Body of pancreas (tissue), 4 donors: ENCODE data around the gene FBLN2. TPM values are rescaled to one million over a fixed set of nuclear protein-coding genes. Genes with fewer than 3 reads are reported as not detected.

Source experiments
- ATAC-seq: fragments of 150-250 bp; one replicate; pipeline ENCODE4 v1.9.1; 2016
- DNase-seq, 4 donors: peaks; one replicate each; pipeline ENCODE4 v3.0.0-alpha.2; 2019
- H3K27ac ChIP-seq, 4 donors: fragments of 200-600 bp; sonication (generic); 1 replicate in 3 of 4; 2 replicates in 1 of 4; pipeline versions ENCODE4 v1.5.1 to v1.6.1; 2016 to 2019; ENCODE audit warnings: mild to moderate bottlenecking in 1 of 4, mixed read lengths in 1 of 4, moderate library complexity in 1 of 4
- H3K27me3 ChIP-seq, 2 donors: fragments of 200-600 bp; sonication (generic); one replicate each; pipeline ENCODE4 v1.6.0; 2016; ENCODE audit warnings: mild to moderate bottlenecking in 1 of 2
- H3K36me3 ChIP-seq, 2 donors: fragments of 200-600 bp; sonication (generic); replicated peaks in 1 of 2; 2 replicates each; pipeline ENCODE4 v1.5.1; 2016; ENCODE audit warnings: low read depth in 2 of 2; ENCODE audit not compliant: insufficient read depth in 1 of 2
- H3K4me1 ChIP-seq: fragments of 200-600 bp; sonication (generic); one replicate; pipeline ENCODE4 v1.6.0; 2016
- H3K4me3 ChIP-seq, 2 donors: fragments of 200-600 bp; sonication (generic); 1 replicate in 1 of 2; 2 replicates in 1 of 2; pipeline ENCODE4 v1.5.1; 2016 to 2019
- H3K9me3 ChIP-seq, 3 donors: fragments of 200-600 bp; sonication (generic); 1 replicate in 2 of 3; 2 replicates in 1 of 3; pipeline ENCODE4 v1.5.1; 2016
- POLR2A ChIP-seq, 3 donors: fragments of 450-650 bp; IDR thresholded peaks; one replicate each; pipeline ENCODE4 v1.6.1; 2016; ENCODE audit warnings: antibody characterized with exemption in 3 of 3, mild to moderate bottlenecking in 2 of 3
- WGBS, 2 donors: methylation state at CpG; one replicate each; pipeline ENCODE4 v1.1.5; 2017; 5-methylcytosine and 5-hydroxymethylcytosine counted together
- intact Hi-C: fragments of 100-400 bp; cut with DNase I; formaldehyde crosslinking; loops from one replicate; pipeline ENCODE4 v1.15.1; 2023
- total RNA-seq, 2 donors: library from RNA; depleted of rRNA; stranded (reverse); fragments of >200 nt; gene quantifications; one replicate each; pipeline ENCODE4 v1.1.0, GENCODE V29; 2016
- TF ChIP-seq, protein P1 (sequence below), 7 experiments: fragments of 450-650 bp in 4 of 7; fragments of 200-600 bp in 3 of 7; sonication (generic) in 3 of 7; IDR thresholded peaks; one replicate each; pipeline ENCODE4 v1.5.1; 2016 to 2019; ENCODE audit warnings: antibody characterized with exemption in 7 of 7

Gene FBLN2
- total RNA-seq, 2 donors from 2014 or later: 18.9 to 54.7 TPM

DNA sequence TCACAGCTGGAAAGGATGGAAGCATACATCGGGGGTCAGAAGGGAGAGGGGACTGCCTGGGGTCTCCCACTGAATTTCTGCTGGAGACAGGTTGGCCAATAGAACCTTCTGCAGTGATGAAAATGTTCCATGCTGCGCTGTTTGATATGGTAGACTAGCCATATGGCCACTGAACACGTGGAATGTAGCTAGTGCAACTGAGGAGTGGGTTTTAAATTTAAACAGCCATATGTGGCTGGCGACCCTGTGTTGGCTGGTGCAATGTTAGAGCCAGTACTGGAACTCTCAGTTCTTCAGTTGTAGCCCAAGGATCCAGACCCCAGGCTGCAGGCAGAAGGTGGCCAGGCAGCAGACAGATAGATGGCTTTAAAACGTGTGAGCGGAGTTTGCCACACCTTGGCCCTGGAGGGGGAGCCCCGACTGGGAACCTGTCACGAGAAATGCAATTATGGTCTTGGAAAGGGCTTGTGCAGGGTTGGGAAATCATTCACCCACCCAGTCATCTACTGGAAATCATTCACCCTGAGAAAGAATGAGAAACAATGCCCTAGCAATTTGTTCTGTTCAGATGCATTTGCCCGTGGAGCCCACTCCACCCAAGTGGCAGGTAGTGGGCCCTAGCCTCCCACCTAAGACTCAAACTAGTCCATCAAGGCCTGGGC lies 127.6 kb downstream of the FBLN2 start:
- TF ChIP-seq POLR2A (IDR thresholded peaks at IDR 0.05): no peak
- no peaks in the 10 kb centered on the region for H3K36me3 ChIP-seq
- H3K27ac ChIP-seq: no peak overlapping the region
- WGBS, 2 donors: 41 to 56% methylated on average over 8 to 9 of the region's 9 CpGs
- no peaks in the 10 kb centered on the region for H3K4me1 ChIP-seq
- no peaks in the 10 kb centered on the region for H3K9me3 ChIP-seq
- intact Hi-C loops: no loop called here
- H3K27me3 ChIP-seq: no peaks in the 10 kb centered on the region
- DNase-seq (no peak), ATAC-seq (no peak)
- H3K4me3 ChIP-seq: no peak overlapping the region

DNA sequence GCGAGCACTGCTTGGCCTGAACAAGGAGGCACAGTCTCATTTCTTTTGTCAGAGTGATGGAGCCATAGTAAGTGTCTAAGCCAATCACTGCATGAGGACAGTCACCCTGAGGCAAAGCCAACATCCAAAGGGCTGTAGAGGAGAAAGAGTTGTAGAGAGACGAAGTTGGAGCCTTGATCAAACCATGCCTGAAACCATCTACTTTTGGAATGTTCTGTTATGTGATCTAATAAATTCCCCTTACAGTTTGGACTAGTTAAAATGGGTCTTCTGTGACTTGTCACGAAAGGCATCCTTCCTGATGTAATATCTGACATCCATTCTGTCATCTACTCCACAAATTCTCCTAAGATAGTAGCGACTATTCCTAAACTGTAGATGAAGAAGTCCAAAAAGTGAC lies 128.3 kb downstream of the FBLN2 start:
- intact Hi-C loops: no loop called here
- ATAC-seq (no peak), DNase-seq (no peak)
- H3K4me3 ChIP-seq: no peak overlapping the region
- no peak for TF ChIP-seq POLR2A (IDR thresholded peaks at IDR 0.05)
- TF ChIP-seq, protein P1, sequence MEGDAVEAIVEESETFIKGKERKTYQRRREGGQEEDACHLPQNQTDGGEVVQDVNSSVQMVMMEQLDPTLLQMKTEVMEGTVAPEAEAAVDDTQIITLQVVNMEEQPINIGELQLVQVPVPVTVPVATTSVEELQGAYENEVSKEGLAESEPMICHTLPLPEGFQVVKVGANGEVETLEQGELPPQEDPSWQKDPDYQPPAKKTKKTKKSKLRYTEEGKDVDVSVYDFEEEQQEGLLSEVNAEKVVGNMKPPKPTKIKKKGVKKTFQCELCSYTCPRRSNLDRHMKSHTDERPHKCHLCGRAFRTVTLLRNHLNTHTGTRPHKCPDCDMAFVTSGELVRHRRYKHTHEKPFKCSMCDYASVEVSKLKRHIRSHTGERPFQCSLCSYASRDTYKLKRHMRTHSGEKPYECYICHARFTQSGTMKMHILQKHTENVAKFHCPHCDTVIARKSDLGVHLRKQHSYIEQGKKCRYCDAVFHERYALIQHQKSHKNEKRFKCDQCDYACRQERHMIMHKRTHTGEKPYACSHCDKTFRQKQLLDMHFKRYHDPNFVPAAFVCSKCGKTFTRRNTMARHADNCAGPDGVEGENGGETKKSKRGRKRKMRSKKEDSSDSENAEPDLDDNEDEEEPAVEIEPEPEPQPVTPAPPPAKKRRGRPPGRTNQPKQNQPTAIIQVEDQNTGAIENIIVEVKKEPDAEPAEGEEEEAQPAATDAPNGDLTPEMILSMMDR (IDR thresholded peaks at IDR 0.05): no peak
- 81 to 82% methylated on average over 4 of the region's 4 CpGs for WGBS, 2 donors
- H3K36me3 ChIP-seq: no peaks in the 10 kb centered on the region
- H3K27ac ChIP-seq: no peak overlapping the region
- H3K4me1 ChIP-seq: no peaks in the 10 kb centered on the region
- no peaks in the 10 kb centered on the region for H3K9me3 ChIP-seq
- H3K27me3 ChIP-seq: no peaks in the 10 kb centered on the region

DNA sequence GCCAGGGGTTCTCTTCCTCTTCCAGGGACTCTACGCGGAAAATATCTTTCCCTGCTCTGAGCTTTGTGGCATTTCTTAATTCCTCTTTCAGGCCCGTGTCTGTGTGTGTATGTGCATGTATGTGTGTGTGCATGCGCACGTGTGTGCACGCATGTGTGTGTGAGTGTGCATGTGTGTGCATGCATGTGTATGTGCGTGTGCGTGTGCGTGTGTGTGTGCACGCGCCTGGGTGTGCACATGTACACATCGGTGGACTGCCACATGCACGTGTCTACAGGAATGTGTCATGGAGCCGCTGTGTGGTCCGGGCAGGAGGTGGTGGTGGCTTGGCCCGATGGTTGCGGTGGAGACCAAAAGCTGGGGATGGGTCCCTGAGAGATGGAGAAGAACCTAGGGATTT lies 133.0 kb downstream of the FBLN2 start:
- Histone ChIP-seq H3K4me1 (no peaks in the 10 kb centered on the region), H3K27ac (no peak overlapping the region), H3K4me3 (no peak overlapping the region), H3K27me3 (no peaks in the 10 kb centered on the region), H3K36me3 (no peaks in the 10 kb centered on the region), H3K9me3 (no peaks in the 10 kb centered on the region)
- no peak for ATAC-seq
- intact Hi-C loops: no loop called here
- no peak for DNase-seq
- 75 to 85% methylated on average over 17 of the region's 17 CpGs for WGBS, 2 donors
- TF ChIP-seq, protein P1 (IDR thresholded peaks at IDR 0.05): no peak
- no peak for TF ChIP-seq POLR2A (IDR thresholded peaks at IDR 0.05)

DNA sequence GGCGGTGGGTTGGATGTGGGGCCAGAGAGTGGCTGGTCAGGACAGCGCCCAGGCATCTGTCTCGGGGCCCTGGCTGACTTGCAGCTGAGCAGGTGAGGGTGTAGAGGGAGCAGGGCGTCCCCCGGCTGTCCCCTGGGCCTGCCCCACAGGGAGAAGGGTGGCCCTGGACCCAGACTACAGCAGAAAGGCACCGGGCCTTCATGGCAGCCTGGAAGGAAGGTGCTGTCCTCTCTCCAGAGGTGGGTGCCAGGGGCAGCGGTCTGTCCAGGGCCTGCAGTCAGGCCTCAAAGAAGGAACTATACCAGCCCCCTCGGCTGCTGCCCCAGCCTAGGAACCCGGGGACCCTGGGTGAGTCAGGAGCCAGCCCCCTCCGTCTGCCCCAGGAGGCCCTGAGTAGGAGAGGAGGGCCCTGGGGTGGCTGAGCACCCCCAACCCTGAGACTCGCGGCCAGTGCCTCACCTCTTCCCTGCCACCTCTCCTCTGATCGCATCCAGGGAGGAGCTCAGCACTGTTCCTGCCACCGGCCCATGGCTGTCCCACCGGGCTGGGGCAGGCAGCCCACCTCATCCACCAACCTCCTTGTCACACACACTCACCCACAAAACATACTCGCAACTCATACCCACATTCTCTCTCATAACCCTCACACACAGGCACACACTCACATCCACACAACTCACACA lies 133.5 kb downstream of the FBLN2 start:
- Histone ChIP-seq H3K9me3 (no peaks in the 10 kb centered on the region), H3K4me3 (no peak overlapping the region), H3K4me1 (no peaks in the 10 kb centered on the region), H3K27ac (no peak overlapping the region), H3K27me3 (no peaks in the 10 kb centered on the region), H3K36me3 (no peaks in the 10 kb centered on the region)
- intact Hi-C loops: no loop called here
- TF ChIP-seq POLR2A (IDR thresholded peaks at IDR 0.05): no peak
- TF ChIP-seq, protein P1 (IDR thresholded peaks at IDR 0.05): no peak
- ATAC-seq: no peak
- no peak for DNase-seq
- WGBS, 2 donors: 68 to 75% methylated on average over 13 to 16 of the region's 16 CpGs

DNA sequence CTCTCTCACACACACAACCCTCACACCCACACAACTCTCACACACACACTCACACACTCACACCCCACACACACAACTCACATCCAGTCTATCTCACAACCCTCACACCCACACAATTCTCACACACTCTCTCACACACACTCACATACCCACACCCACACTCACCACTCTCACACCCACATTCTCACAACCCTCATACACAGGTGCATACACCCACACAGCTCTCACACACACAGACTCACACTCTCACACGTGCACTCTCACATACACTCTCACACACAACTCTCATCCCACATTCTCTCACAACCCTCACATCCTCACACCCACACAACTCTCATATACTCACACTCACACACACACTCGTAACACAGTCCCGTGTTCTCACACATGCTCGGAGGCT lies 134.4 kb downstream of the FBLN2 start:
- Histone ChIP-seq H3K27me3 (no peaks in the 10 kb centered on the region), H3K36me3 (no peaks in the 10 kb centered on the region)
- WGBS, 2 donors: 73 to 76% methylated on average over 4 of the region's 4 CpGs

More for the DNA sequence above, 134.4 kb downstream of the FBLN2 start:
- Histone ChIP-seq H3K27ac (no peak overlapping the region), H3K9me3 (no peaks in the 10 kb centered on the region), H3K4me1 (no peaks in the 10 kb centered on the region), H3K4me3 (no peak overlapping the region)
- intact Hi-C loops: no loop called here
- no peak for ATAC-seq
- no peak for DNase-seq
- TF ChIP-seq POLR2A (IDR thresholded peaks at IDR 0.05): no peak
- TF ChIP-seq, protein P1 (IDR thresholded peaks at IDR 0.05): no peak
